ENCODE data around the gene DHX40.
A peak's percentile ranks its signal among the peaks of the same experiment; 100 is the strongest.
"Not testable (repeated sequence)": the region's sequence is repeated elsewhere in the genome, so short reads cannot be mapped to it uniquely, and the experiment has no call there.

DHX40 gene

GRCh38 chr17:59565171-59565958 is at the start of gene DHX40:
Gene DHX40, plus strand, starts transcription at chr17:59565610. Its CDS starts 62 bp downstream, at chr17:59565672.
- DNase-seq = peak; percentile 96

- DNase-seq = no peak
Measured at GRCh38 chr17:59516451-59516850, 49.0 kb upstream of the DHX40 start.

GRCh38 chr17:59519132-59519531 is 46.3 kb upstream of the DHX40 start:
- DNase-seq = no peak

- no peak for DNase-seq
Measured at GRCh38 chr17:59520251-59520650, 45.2 kb upstream of the DHX40 start.

- DNase-seq = peak; percentile 44
Measured at GRCh38 chr17:59521465-59522126, 43.8 kb upstream of the DHX40 start.

- DNase-seq = not testable (repeated sequence)
Measured at GRCh38 chr17:59524930-59525329, 40.5 kb upstream of the DHX40 start.

- DNase-seq = no peak
Measured at GRCh38 chr17:59525668-59526067, 39.7 kb upstream of the DHX40 start.

- no peak for DNase-seq
Measured at GRCh38 chr17:59526451-59526850, 39.0 kb upstream of the DHX40 start.

GRCh38 chr17:59527325-59527917 is 38.0 kb upstream of the DHX40 start:
- no peak for DNase-seq

- DNase-seq = no peak
Measured at GRCh38 chr17:59527931-59528330, 37.5 kb upstream of the DHX40 start.

GRCh38 chr17:59530531-59530930 is 34.9 kb upstream of the DHX40 start:
- no peak for DNase-seq

- DNase-seq = no peak
Measured at GRCh38 chr17:59533694-59534093, 31.7 kb upstream of the DHX40 start.

GRCh38 chr17:59534583-59534982 is 30.8 kb upstream of the DHX40 start:
- no peak for DNase-seq

GRCh38 chr17:59538195-59538909 is 27.1 kb upstream of the DHX40 start:
- no peak for DNase-seq

GRCh38 chr17:59542960-59543635 is 22.3 kb upstream of the DHX40 start:
- DNase-seq = no peak

- no peak for DNase-seq
Measured at GRCh38 chr17:59545942-59546341, 19.5 kb upstream of the DHX40 start.

GRCh38 chr17:59547131-59547915 is 18.1 kb upstream of the DHX40 start:
- DNase-seq = no peak

- not testable (repeated sequence) for DNase-seq
Measured at GRCh38 chr17:59548985-59549384, 16.4 kb upstream of the DHX40 start.

GRCh38 chr17:59550703-59551102 is 14.7 kb upstream of the DHX40 start:
- no peak for DNase-seq

GRCh38 chr17:59558039-59558438 is 7.4 kb upstream of the DHX40 start:
- no peak for DNase-seq

- DNase-seq = no peak
Measured at GRCh38 chr17:59558953-59559352, 6.5 kb upstream of the DHX40 start.

- DNase-seq = peak; percentile 20
Measured at GRCh38 chr17:59561042-59561441, 4.4 kb upstream of the DHX40 start.
